SU-DHL-6 (cell line): ENCODE measurements around the gene FAM13C.

Experiments
- CTCF ChIP-seq: fragments of 200-600 bp; sonication (generic); IDR thresholded peaks from one replicate; pipeline ENCODE4 v1.5.1; 2017; ENCODE audit warnings: antibody characterized with exemption, mild to moderate bottlenecking, low read length, moderate library complexity; ENCODE audit not compliant: insufficient read depth, poor library complexity, severe bottlenecking
- EZH2phosphoT487 ChIP-seq: fragments of 200-600 bp; sonication (generic), shearing (Covaris generic); conservative IDR thresholded peaks from 2 replicates; pipeline ENCODE4 v1.6.1; 2018; ENCODE audit warnings: mild to moderate bottlenecking, antibody characterized with exemption, low read length, moderate library complexity, mixed read lengths

DNA sequence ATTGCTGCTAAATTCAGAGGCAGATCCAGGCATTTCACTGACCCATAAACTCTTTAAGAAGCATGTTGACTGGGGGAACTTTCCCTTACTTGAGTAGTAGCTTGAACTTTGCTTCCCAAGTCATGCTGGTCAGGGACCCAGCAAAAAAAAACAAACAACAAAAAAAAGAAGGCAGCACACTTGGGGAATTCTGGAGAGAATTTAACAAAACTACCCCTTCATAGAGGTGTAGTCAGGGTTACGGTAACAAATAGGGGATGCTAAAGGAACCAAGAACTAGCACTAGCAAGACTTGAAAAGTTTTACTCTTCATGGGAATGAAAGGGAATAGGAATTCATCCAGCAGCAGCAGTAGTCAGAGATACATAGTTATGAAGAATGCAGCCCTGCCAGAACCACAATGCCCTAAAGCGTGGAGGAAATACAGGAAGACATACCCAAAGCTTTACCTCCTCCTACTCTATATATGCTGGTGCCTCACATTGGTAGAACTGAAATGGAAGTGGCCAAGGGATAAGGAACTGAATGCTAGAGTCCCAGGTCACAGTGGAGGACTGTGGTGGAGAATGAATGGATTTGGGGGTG, 118.6 kb downstream of the FAM13C start:
- no peak for TF ChIP-seq EZH2phosphoT487
- no peak for TF ChIP-seq CTCF
